Peyer's patch (tissue), 4 donors: Measurements from ENCODE around the gene SHC3. TPM values are rescaled to one million over a fixed set of nuclear protein-coding genes. Genes with fewer than 3 reads are reported as not detected.

ENCODE experiments used
- DNase-seq, 3 donors: peaks; one replicate each; pipeline ENCODE4 v3.0.0-alpha.2; 2017 to 2019
- H3K27ac ChIP-seq, 4 donors: fragments of 200-600 bp; sonication (generic); one replicate each; pipeline ENCODE4 v1.5.1; 2016 to 2019
- H3K27me3 ChIP-seq, 2 donors: fragments of 200-600 bp; sonication (generic); one replicate each; pipeline ENCODE4 v1.5.1; 2019
- H3K36me3 ChIP-seq, 3 donors: fragments of 200-600 bp; sonication (generic); one replicate each; pipeline ENCODE4 v1.5.1; 2016 to 2019
- H3K4me1 ChIP-seq, 4 donors: fragments of 200-600 bp; sonication (generic); one replicate each; pipeline ENCODE4 v1.5.1; 2016 to 2019
- H3K4me3 ChIP-seq, 4 donors: fragments of 200-600 bp; sonication (generic); 1 replicate in 3 of 4; 2 replicates in 1 of 4; pipeline ENCODE4 v1.5.1; 2016 to 2019; ENCODE audit warnings: mild to moderate bottlenecking in 1 of 4
- H3K9me3 ChIP-seq, 4 donors: fragments of 200-600 bp; sonication (generic); one replicate each; pipeline ENCODE4 v1.5.1; 2016 to 2019; ENCODE audit warnings: mild to moderate bottlenecking in 1 of 4
- POLR2A ChIP-seq, 2 donors: fragments of 450-650 bp; IDR thresholded peaks; one replicate each; pipeline ENCODE4 v1.5.1; 2017; ENCODE audit warnings: antibody characterized with exemption in 2 of 2, mild to moderate bottlenecking in 2 of 2, moderate library complexity in 2 of 2
- total RNA-seq, 4 donors: library from RNA; depleted of rRNA; stranded (reverse); fragments of >200 nt; gene quantifications; one replicate each; pipeline ENCODE4 v1.1.0, GENCODE V29; 2016
- TF ChIP-seq, protein P1 (sequence below), 6 experiments: fragments of 450-650 bp in 4 of 6; fragments of 200-600 bp in 2 of 6; sonication (generic) in 1 of 6; IDR thresholded peaks; one replicate each; pipeline ENCODE4 v1.5.1; 2017 to 2019; ENCODE audit warnings: antibody characterized with exemption in 6 of 6, mild to moderate bottlenecking in 3 of 6, moderate library complexity in 1 of 6

The SHC3 gene
- total RNA-seq, 4 donors from 2014 or later, result 0.88 to 5.0 (median 2.2) TPM

DNA sequence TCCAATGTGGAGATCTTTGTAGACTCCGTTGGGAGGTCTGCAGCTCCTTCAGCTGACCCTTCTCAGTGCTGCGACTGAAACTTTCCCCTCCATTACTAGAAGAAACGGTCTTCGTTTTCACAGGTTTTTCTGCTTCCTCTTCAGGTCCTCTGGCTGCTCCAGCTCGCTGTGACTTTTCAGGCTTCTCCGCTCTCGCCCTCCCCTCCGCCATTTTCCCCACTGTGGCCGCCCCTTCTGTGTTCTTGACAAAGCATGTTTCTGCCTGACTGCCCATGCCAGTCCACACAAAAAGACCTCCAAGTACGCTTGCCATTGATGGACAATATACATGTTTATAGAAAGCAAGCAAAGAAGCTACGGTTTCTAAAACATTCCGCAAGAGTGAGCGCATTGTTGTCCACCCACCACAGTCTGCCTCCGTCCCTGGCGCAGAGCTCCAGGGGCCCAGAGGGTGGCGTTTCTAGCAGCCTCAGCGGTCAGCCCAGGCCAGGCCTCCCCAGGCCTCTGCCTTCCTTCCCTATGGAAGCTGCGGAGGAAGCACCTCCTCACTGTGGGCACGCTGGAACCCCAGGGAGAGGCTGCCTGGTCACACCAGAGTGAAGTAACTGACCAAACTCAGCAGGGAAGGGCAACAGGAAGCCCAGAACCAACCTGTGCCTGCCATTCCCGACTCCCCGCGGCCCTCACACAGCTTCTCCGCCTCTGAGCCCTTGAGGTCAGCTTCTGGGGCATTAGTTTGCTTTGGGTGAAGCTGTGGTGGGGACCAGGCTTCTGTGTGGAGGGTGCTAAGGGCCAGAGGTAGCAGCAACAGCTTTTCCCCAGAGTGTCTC, 207.3 kb downstream of the SHC3 start:
- no peak for TF ChIP-seq POLR2A (IDR thresholded peaks at IDR 0.05)
- TF ChIP-seq, protein P1, sequence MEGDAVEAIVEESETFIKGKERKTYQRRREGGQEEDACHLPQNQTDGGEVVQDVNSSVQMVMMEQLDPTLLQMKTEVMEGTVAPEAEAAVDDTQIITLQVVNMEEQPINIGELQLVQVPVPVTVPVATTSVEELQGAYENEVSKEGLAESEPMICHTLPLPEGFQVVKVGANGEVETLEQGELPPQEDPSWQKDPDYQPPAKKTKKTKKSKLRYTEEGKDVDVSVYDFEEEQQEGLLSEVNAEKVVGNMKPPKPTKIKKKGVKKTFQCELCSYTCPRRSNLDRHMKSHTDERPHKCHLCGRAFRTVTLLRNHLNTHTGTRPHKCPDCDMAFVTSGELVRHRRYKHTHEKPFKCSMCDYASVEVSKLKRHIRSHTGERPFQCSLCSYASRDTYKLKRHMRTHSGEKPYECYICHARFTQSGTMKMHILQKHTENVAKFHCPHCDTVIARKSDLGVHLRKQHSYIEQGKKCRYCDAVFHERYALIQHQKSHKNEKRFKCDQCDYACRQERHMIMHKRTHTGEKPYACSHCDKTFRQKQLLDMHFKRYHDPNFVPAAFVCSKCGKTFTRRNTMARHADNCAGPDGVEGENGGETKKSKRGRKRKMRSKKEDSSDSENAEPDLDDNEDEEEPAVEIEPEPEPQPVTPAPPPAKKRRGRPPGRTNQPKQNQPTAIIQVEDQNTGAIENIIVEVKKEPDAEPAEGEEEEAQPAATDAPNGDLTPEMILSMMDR (IDR thresholded peaks at IDR 0.05), result no peak
- no peaks in the 10 kb centered on the region for H3K9me3 ChIP-seq
- no peak overlapping the region for H3K4me3 ChIP-seq
- no peaks in the 10 kb centered on the region for H3K36me3 ChIP-seq
- H3K27me3 ChIP-seq, result no peaks in the 10 kb centered on the region
- H3K4me1 ChIP-seq, result no peaks in the 10 kb centered on the region
- no peak for DNase-seq
- H3K27ac ChIP-seq, result no peak overlapping the region

DNA sequence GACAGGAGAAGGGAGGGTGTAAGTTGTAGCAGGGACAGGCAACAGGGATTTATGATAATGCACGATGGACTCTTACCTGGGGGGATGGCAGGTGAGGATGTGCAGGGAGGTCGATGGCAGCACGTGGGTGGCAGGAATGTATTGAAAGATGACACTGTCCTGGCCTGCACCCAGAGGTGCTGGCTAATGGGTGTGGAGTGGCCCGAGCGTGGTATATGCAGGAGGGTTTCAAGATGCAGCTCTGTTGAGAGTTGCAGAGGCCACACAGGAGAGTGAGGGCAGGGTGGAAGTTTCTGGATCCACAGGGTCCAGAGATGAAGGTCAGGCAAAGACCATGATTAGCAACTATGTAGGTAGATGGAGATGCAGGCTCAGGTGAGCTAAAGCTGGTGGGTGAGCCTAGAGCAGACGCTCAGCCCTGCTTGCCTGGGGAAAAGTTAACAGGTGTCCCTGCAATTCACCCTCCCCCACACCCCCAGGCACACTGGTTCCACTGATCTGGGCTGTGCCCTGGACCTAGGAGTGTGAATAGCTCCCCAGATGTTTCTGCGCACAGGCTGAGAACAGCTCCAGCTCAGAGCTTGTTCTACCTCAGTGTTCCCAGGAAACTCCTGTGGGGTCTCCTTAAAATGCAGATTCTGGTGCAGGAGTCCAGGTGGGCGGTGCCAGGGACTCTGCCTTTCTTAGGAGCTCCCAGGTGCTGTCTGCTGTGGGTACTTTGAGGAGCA, 208.8 kb downstream of the SHC3 start:
- no peak overlapping the region for H3K4me3 ChIP-seq
- no peaks in the 10 kb centered on the region for H3K36me3 ChIP-seq
- DNase-seq, result no peak
- no peaks in the 10 kb centered on the region for H3K27me3 ChIP-seq
- no peaks in the 10 kb centered on the region for H3K4me1 ChIP-seq
- H3K27ac ChIP-seq, result no peak overlapping the region
- TF ChIP-seq, protein P1 (IDR thresholded peaks at IDR 0.05), result no peak
- no peak for TF ChIP-seq POLR2A (IDR thresholded peaks at IDR 0.05)
- no peaks in the 10 kb centered on the region for H3K9me3 ChIP-seq

DNA sequence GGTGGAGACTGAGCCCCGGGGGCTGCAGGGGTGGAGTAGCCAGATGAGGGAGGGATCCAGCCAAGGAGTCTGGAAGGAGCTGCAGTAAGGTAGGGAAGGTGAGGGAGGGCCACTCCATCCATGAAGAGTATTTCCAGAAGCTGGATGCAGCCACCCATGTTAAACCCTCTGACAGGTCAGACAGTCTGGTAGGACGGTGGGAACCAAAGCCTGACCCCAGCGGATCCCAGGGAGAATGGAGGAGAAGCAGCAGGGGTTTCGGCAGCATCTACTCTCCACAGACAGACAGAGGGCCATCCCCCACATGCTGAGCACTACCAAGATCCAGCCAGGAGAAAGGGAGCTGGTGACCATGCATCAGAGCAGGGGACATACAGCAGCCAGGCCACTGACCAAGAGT, 209.8 kb downstream of the SHC3 start:
- Histone ChIP-seq H3K27ac (no peak overlapping the region), H3K4me3 (no peak overlapping the region), H3K9me3 (no peaks in the 10 kb centered on the region), H3K27me3 (no peaks in the 10 kb centered on the region), H3K4me1 (no peaks in the 10 kb centered on the region), H3K36me3 (no peaks in the 10 kb centered on the region)
- no peak for DNase-seq
- no peak for TF ChIP-seq POLR2A (IDR thresholded peaks at IDR 0.05)
- TF ChIP-seq, protein P1 (IDR thresholded peaks at IDR 0.05), result no peak

DNA sequence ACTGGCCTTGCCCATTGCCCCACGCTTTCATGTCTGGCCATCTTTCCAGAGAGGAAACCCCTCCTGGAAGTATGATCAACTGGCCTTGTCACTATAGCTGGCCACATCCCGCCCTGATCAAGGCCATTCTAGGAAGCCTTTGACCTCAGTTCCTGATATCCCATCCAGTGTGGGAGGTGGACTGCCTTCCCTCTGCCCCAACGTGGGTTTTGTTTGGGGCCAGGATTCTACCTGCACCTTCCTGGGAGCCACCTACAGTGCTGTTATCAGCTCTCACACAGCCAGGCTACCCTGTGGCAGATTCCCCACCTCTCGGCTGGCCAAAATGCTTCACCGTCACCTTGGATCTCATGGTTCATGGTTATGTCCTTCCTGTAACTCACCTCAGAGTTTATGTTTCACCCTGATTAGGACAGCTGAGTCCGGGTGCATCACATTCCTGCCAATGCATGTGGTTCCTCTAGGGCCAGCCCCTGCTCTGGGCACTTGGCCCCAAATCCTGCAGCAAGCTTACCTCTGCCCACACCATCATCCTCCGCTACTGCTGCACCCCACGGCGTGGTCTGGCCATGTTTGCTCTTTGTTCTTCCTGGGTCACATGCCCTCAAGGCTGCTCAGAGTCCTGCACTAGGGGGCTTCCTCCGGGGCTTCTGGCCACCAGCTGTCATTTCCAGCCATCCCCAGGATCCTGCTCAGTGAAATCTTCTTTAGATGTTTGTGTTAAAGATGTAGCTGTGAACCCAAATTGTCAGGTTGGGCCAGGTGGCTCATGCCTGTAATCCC, 211.5 kb downstream of the SHC3 start:
- H3K4me1 ChIP-seq, result no peaks in the 10 kb centered on the region
- H3K36me3 ChIP-seq, result no peaks in the 10 kb centered on the region
- no peak overlapping the region for H3K27ac ChIP-seq
- H3K27me3 ChIP-seq, result no peaks in the 10 kb centered on the region
- TF ChIP-seq POLR2A (IDR thresholded peaks at IDR 0.05), result no peak
- TF ChIP-seq, protein P1 (IDR thresholded peaks at IDR 0.05), result no peak
- no peak for DNase-seq
- H3K4me3 ChIP-seq, result no peak overlapping the region
- no peaks in the 10 kb centered on the region for H3K9me3 ChIP-seq

DNA sequence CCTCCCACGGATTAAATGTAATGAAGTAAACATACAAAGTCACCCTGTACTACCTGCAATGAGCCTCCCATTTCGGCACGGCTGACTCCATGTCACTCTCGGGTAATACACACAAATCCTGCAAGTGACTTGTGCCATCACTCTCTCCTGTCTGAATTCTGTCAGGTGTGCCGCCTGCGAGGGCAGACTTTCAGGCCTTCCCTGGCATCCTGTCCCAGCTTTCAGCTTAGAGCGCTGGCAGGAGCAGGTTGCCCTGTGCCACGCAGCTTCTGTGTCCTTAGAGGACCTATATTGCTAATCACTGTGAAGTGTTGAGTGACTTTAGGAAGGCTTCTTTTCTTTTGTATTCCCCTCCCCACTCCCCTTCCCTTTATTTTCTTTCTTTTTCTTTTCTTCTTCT, 213.1 kb downstream of the SHC3 start:
- Histone ChIP-seq H3K36me3 (no peaks in the 10 kb centered on the region), H3K9me3 (no peaks in the 10 kb centered on the region), H3K4me3 (no peak overlapping the region), H3K4me1 (no peaks in the 10 kb centered on the region), H3K27me3 (no peaks in the 10 kb centered on the region), H3K27ac (no peak overlapping the region)
- DNase-seq, result no peak
- TF ChIP-seq, protein P1 (IDR thresholded peaks at IDR 0.05), result no peak
- TF ChIP-seq POLR2A (IDR thresholded peaks at IDR 0.05), result no peak
